Measurements from ENCODE around the gene STAC2.

The STAC2 gene

GRCh38 chr17:39229274-39229913 is 3.6 kb upstream of the STAC2 start:
- no peaks in the 10 kb centered on the region for H3K36me3 ChIP-seq (ENCODE audit: control insufficient read depth, insufficient read depth, low read length)
- H3K9me3 ChIP-seq (ENCODE audit: control insufficient read depth, low read length), result no peaks in the 10 kb centered on the region
- no peak overlapping the region for H3K4me3 ChIP-seq (ENCODE audit: low read length)
- peaks cover 8% of the 10 kb centered on the region for H3K4me1 ChIP-seq (ENCODE audit: control insufficient read depth, insufficient read depth, low read length)
- peaks cover 65% of the 10 kb centered on the region for H3K27me3 ChIP-seq (ENCODE audit: control insufficient read depth, insufficient read depth, low read length)
- H3K9ac ChIP-seq (ENCODE audit: low read length), result no peak overlapping the region

GRCh38 chr17:39227364-39227919 is 1.7 kb upstream of the STAC2 start:
- Histone ChIP-seq H3K36me3 (ENCODE audit: control insufficient read depth, insufficient read depth, low read length) (no peaks in the 10 kb centered on the region), H3K4me1 (ENCODE audit: control insufficient read depth, insufficient read depth, low read length) (peaks cover 8% of the 10 kb centered on the region), H3K4me3 (ENCODE audit: low read length) (no peak overlapping the region), H3K9ac (ENCODE audit: low read length) (no peak overlapping the region), H3K9me3 (ENCODE audit: control insufficient read depth, low read length) (no peaks in the 10 kb centered on the region), H3K27me3 (ENCODE audit: control insufficient read depth, insufficient read depth, low read length) (peaks cover 80% of the 10 kb centered on the region)

- Histone ChIP-seq H3K9me3 (ENCODE audit: control insufficient read depth, low read length) (no peaks in the 10 kb centered on the region), H3K4me1 (ENCODE audit: control insufficient read depth, insufficient read depth, low read length) (peaks cover 3% of the 10 kb centered on the region), H3K27me3 (ENCODE audit: control insufficient read depth, insufficient read depth, low read length) (peaks cover 67% of the 10 kb centered on the region), H3K9ac (ENCODE audit: low read length) (no peak overlapping the region), H3K4me3 (ENCODE audit: low read length) (no peak overlapping the region), H3K36me3 (ENCODE audit: control insufficient read depth, insufficient read depth, low read length) (no peaks in the 10 kb centered on the region)
Observed at GRCh38 chr17:39225959-39226683, 376 bp upstream of the STAC2 start.

GRCh38 chr17:39224778-39225307 is 902 bp downstream of the STAC2 start:
- Histone ChIP-seq H3K36me3 (ENCODE audit: control insufficient read depth, insufficient read depth, low read length) (no peaks in the 10 kb centered on the region), H3K9ac (ENCODE audit: low read length) (no peak overlapping the region), H3K27me3 (ENCODE audit: control insufficient read depth, insufficient read depth, low read length) (peaks cover 62% of the 10 kb centered on the region), H3K4me3 (ENCODE audit: low read length) (no peak overlapping the region), H3K4me1 (ENCODE audit: control insufficient read depth, insufficient read depth, low read length) (peaks cover 3% of the 10 kb centered on the region), H3K9me3 (ENCODE audit: control insufficient read depth, low read length) (no peaks in the 10 kb centered on the region)

GRCh38 chr17:39223907-39224777 is 1.6 kb downstream of the STAC2 start:
- peaks cover 3% of the 10 kb centered on the region for H3K4me1 ChIP-seq (ENCODE audit: control insufficient read depth, insufficient read depth, low read length)
- H3K27me3 ChIP-seq (ENCODE audit: control insufficient read depth, insufficient read depth, low read length), result peaks cover 62% of the 10 kb centered on the region
- H3K36me3 ChIP-seq (ENCODE audit: control insufficient read depth, insufficient read depth, low read length), result no peaks in the 10 kb centered on the region
- no peaks in the 10 kb centered on the region for H3K9me3 ChIP-seq (ENCODE audit: control insufficient read depth, low read length)
- H3K4me3 ChIP-seq (ENCODE audit: low read length), result no peak overlapping the region
- no peak overlapping the region for H3K9ac ChIP-seq (ENCODE audit: low read length)

- Histone ChIP-seq H3K9me3 (ENCODE audit: control insufficient read depth, low read length) (no peaks in the 10 kb centered on the region), H3K4me1 (ENCODE audit: control insufficient read depth, insufficient read depth, low read length) (peaks cover 3% of the 10 kb centered on the region), H3K36me3 (ENCODE audit: control insufficient read depth, insufficient read depth, low read length) (no peaks in the 10 kb centered on the region), H3K4me3 (ENCODE audit: low read length) (no peak overlapping the region), H3K27me3 (ENCODE audit: control insufficient read depth, insufficient read depth, low read length) (peaks cover 62% of the 10 kb centered on the region), H3K9ac (ENCODE audit: low read length) (no peak overlapping the region)
Observed at GRCh38 chr17:39222866-39223834, 2.6 kb downstream of the STAC2 start.

- H3K4me1 ChIP-seq (ENCODE audit: control insufficient read depth, insufficient read depth, low read length), result peaks cover 3% of the 10 kb centered on the region
- H3K9ac ChIP-seq (ENCODE audit: low read length), result no peak overlapping the region
- no peak overlapping the region for H3K4me3 ChIP-seq (ENCODE audit: low read length)
- peaks cover 58% of the 10 kb centered on the region for H3K27me3 ChIP-seq (ENCODE audit: control insufficient read depth, insufficient read depth, low read length)
- no peaks in the 10 kb centered on the region for H3K36me3 ChIP-seq (ENCODE audit: control insufficient read depth, insufficient read depth, low read length)
- H3K9me3 ChIP-seq (ENCODE audit: control insufficient read depth, low read length), result no peaks in the 10 kb centered on the region
Observed at GRCh38 chr17:39222151-39222550, 3.6 kb downstream of the STAC2 start.

GRCh38 chr17:39221572-39221971 is 4.2 kb downstream of the STAC2 start:
- Histone ChIP-seq H3K4me1 (ENCODE audit: control insufficient read depth, insufficient read depth, low read length) (peaks cover 3% of the 10 kb centered on the region), H3K9ac (ENCODE audit: low read length) (no peak overlapping the region), H3K27me3 (ENCODE audit: control insufficient read depth, insufficient read depth, low read length) (peaks cover 58% of the 10 kb centered on the region)

GRCh38 chr17:39219647-39220154 is 6.0 kb downstream of the STAC2 start:
- H3K9ac ChIP-seq (ENCODE audit: low read length), result no peak overlapping the region
- peaks cover 47% of the 10 kb centered on the region for H3K27me3 ChIP-seq (ENCODE audit: control insufficient read depth, insufficient read depth, low read length)
- no peaks in the 10 kb centered on the region for H3K4me1 ChIP-seq (ENCODE audit: control insufficient read depth, insufficient read depth, low read length)
- no peak overlapping the region for H3K4me3 ChIP-seq (ENCODE audit: low read length)
- H3K36me3 ChIP-seq (ENCODE audit: control insufficient read depth, insufficient read depth, low read length), result no peaks in the 10 kb centered on the region
- H3K9me3 ChIP-seq (ENCODE audit: control insufficient read depth, low read length), result no peaks in the 10 kb centered on the region

More at GRCh38 chr17:39221572-39221971, 4.2 kb downstream of the STAC2 start:
- Histone ChIP-seq H3K9me3 (ENCODE audit: control insufficient read depth, low read length) (no peaks in the 10 kb centered on the region), H3K36me3 (ENCODE audit: control insufficient read depth, insufficient read depth, low read length) (no peaks in the 10 kb centered on the region), H3K4me3 (ENCODE audit: low read length) (no peak overlapping the region)

- no peak overlapping the region for H3K4me3 ChIP-seq (ENCODE audit: low read length)
- H3K36me3 ChIP-seq (ENCODE audit: control insufficient read depth, insufficient read depth, low read length), result no peaks in the 10 kb centered on the region
- no peaks in the 10 kb centered on the region for H3K9me3 ChIP-seq (ENCODE audit: control insufficient read depth, low read length)
- peaks cover 40% of the 10 kb centered on the region for H3K27me3 ChIP-seq (ENCODE audit: control insufficient read depth, insufficient read depth, low read length)
- no peak overlapping the region for H3K9ac ChIP-seq (ENCODE audit: low read length)
- H3K4me1 ChIP-seq (ENCODE audit: control insufficient read depth, insufficient read depth, low read length), result no peaks in the 10 kb centered on the region
Observed at GRCh38 chr17:39218906-39219305, 6.8 kb downstream of the STAC2 start.

Measured in mucosa of stomach (tissue), 1 donor.